ENCODE measurements around the gene KIF14.
"Not testable (repeated sequence)": the region's sequence is repeated elsewhere in the genome, so short reads cannot be mapped to it uniquely, and the experiment has no call there.

Gene KIF14

DNA sequence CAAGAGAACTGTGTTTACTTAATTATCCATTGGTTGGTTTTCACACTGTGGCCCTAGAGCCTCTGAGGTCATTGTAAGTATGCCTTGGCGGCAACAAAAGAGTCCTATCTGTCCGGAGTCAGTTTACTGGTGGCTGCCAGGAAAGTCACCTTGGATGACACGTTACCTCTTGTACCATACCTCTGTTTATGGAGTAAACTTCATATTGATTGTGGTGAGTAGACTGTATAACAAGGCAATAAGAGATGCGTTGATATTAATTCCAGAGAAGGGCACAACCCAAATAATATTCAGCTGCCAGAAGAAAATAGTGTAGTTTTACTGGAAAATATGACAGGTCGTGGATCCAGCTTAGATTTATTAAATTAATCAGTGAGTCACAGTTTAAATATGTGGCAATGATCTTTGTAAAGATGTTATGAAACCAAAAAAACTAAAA, 20.4 kb upstream of the KIF14 start:
- H3K27ac ChIP-seq: no peak overlapping the region
- no peak overlapping the region for H3K4me3 ChIP-seq
- TF ChIP-seq POLR2AphosphoS5 (IDR thresholded peaks at IDR 0.05; ENCODE audit: borderline replicate concordance, low read depth, low read length): no peak
- TF ChIP-seq EZH2 (IDR thresholded peaks at IDR 0.05): no peak
- TF ChIP-seq FOXP2 (optimal IDR thresholded peaks at IDR 0.05; ENCODE audit: control extremely low read depth, extremely low read length, insufficient read depth): no peak
- no peaks in the 10 kb centered on the region for H3K9me3 ChIP-seq (ENCODE audit: low read depth, low read length)
- no peaks in the 10 kb centered on the region for H3K36me3 ChIP-seq (ENCODE audit: insufficient read depth, low read length)
- H3K9ac ChIP-seq (ENCODE audit: insufficient read length): no peak overlapping the region
- DNase-seq (ENCODE audit: low read depth, low spot score): no peak

DNA sequence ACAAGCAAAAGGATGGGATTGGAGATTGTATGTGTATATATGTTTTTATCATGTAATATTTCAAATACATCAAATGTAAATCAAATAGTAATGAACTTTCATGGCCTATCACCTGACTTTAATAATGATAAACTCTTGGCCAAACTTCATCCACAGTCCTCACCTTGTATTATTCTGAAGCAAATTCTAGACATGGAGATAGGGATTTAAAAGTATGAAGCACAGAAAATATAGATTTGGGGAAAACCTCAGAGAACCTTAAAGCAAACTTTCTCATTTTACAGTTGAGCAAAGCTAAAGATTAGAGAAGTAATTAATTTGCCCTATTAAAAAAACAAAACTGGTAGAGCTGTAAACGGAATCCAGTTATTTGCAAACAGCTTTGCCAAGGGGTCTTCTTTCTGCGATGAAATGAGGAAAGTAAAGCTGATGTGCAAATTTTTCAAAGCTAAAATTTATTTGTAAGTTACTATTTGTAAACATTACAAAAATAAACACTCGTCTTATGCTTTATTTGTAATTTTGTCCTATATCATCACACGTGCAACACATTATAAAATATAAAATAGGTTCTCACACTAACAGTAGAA, 19.9 kb upstream of the KIF14 start:
- Histone ChIP-seq H3K27ac (no peak overlapping the region), H3K9ac (ENCODE audit: insufficient read length) (no peak overlapping the region), H3K36me3 (ENCODE audit: insufficient read depth, low read length) (no peaks in the 10 kb centered on the region), H3K9me3 (ENCODE audit: low read depth, low read length) (no peaks in the 10 kb centered on the region), H3K4me3 (no peak overlapping the region)
- no peak for DNase-seq (ENCODE audit: low read depth, low spot score)
- TF ChIP-seq EZH2 (IDR thresholded peaks at IDR 0.05): no peak
- TF ChIP-seq POLR2AphosphoS5 (IDR thresholded peaks at IDR 0.05; ENCODE audit: borderline replicate concordance, low read depth, low read length): no peak
- no peak for TF ChIP-seq FOXP2 (optimal IDR thresholded peaks at IDR 0.05; ENCODE audit: control extremely low read depth, extremely low read length, insufficient read depth)

DNA sequence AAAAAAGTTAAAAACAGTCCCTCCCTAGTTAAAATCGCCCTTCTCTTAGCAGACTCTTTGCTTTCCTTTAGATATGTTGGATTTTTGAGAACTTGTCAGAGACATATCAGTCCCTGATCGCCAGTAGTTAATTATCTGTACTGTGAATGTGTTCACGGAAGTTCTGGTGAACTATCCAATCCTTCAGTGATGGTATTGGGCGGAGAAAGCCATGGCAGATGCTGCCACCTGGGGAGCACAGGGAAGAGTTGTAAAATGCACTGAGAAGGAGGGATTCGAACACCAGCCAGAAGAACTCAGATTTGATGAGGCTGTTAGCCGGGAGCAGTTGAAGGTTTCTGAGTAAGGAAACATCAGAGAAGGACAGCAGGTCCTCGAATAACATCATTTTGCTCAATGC, 17.5 kb upstream of the KIF14 start:
- TF ChIP-seq POLR2AphosphoS5 (IDR thresholded peaks at IDR 0.05; ENCODE audit: borderline replicate concordance, low read depth, low read length): no peak
- no peak for TF ChIP-seq FOXP2 (optimal IDR thresholded peaks at IDR 0.05; ENCODE audit: control extremely low read depth, extremely low read length, insufficient read depth)
- no peak for TF ChIP-seq EZH2 (IDR thresholded peaks at IDR 0.05)
- H3K9me3 ChIP-seq (ENCODE audit: low read depth, low read length): no peaks in the 10 kb centered on the region
- DNase-seq (ENCODE audit: low read depth, low spot score): no peak
- H3K9ac ChIP-seq (ENCODE audit: insufficient read length): no peak overlapping the region
- H3K4me3 ChIP-seq: no peak overlapping the region
- H3K36me3 ChIP-seq (ENCODE audit: insufficient read depth, low read length): no peaks in the 10 kb centered on the region
- no peak overlapping the region; the same call in 1 of the 2 replicates for H3K27ac ChIP-seq

DNA sequence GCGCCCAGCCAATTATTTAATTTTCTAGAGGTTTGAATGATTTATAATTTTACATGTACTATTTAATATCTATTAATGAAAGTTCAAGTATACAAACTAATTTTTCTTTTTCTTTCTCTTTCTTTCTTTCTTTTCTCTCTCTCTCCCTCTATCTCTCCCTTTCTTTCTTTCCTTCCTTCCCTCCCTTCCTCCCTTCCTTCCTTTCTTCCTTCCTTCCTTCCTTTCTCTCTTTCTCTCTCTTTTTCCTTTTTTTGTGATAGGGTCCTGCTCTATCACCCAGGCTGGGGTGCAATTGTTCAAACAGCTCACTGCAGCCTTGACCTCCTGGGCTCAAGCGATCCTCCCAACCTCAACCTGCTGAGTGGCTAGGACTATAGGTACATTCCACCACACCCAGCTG, 16.1 kb upstream of the KIF14 start:
- H3K9ac ChIP-seq (ENCODE audit: insufficient read length): no peak overlapping the region
- H3K9me3 ChIP-seq (ENCODE audit: low read depth, low read length): no peaks in the 10 kb centered on the region
- no peaks in the 10 kb centered on the region for H3K36me3 ChIP-seq (ENCODE audit: insufficient read depth, low read length)
- H3K27ac ChIP-seq: no peak overlapping the region
- TF ChIP-seq EZH2 (IDR thresholded peaks at IDR 0.05) (no peak), FOXP2 (optimal IDR thresholded peaks at IDR 0.05; ENCODE audit: control extremely low read depth, extremely low read length, insufficient read depth) (no peak), POLR2AphosphoS5 (IDR thresholded peaks at IDR 0.05; ENCODE audit: borderline replicate concordance, low read depth, low read length) (no peak)
- H3K4me3 ChIP-seq: no peak overlapping the region
- no peak for DNase-seq (ENCODE audit: low read depth, low spot score)

DNA sequence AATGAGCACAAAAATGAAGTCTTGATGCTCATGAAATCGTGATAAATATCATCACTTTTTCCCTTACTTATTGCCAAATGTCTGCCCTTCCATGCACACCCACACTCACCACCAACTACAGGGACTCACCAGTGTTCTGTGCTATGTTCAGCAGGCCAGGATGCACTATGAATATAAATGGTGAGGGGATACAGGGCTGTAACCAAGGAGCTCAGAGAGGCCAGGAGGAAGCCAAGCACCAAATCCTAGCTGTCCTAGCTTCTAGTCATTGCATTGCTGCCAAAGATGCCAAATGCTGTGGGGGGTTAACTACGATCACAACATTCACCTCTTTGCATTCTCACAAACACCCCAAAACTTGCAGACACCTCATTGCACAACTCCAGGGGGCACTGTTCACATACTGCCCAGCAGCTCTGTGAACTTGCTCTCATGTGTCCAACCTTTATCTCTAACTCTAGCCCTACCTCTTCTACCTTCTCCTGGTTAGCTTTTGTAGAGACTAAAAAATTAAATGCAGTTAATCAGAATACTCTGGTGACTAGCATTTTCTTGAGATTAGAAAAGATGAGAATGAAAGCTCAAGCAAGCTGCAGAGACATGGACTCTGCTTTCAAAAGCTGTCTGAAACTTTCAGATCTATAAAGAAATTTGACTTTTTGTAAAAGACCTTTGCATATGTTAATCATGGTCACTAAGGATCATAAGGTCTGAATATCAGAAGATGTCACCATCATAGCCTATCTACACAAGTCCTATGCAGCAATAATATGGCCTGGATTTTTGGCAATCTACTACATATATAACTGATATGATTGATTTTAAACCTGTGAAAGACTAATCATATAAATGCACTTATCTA, 13.9 kb upstream of the KIF14 start:
- no peak for DNase-seq (ENCODE audit: low read depth, low spot score)
- TF ChIP-seq FOXP2 (optimal IDR thresholded peaks at IDR 0.05; ENCODE audit: control extremely low read depth, extremely low read length, insufficient read depth) (no peak), POLR2AphosphoS5 (IDR thresholded peaks at IDR 0.05; ENCODE audit: borderline replicate concordance, low read depth, low read length) (no peak), EZH2 (IDR thresholded peaks at IDR 0.05) (no peak)
- H3K9ac ChIP-seq (ENCODE audit: insufficient read length): no peak overlapping the region
- H3K4me3 ChIP-seq: no peak overlapping the region
- no peaks in the 10 kb centered on the region for H3K36me3 ChIP-seq (ENCODE audit: insufficient read depth, low read length)
- no peaks in the 10 kb centered on the region for H3K9me3 ChIP-seq (ENCODE audit: low read depth, low read length)
- H3K27ac ChIP-seq: no peak overlapping the region

DNA sequence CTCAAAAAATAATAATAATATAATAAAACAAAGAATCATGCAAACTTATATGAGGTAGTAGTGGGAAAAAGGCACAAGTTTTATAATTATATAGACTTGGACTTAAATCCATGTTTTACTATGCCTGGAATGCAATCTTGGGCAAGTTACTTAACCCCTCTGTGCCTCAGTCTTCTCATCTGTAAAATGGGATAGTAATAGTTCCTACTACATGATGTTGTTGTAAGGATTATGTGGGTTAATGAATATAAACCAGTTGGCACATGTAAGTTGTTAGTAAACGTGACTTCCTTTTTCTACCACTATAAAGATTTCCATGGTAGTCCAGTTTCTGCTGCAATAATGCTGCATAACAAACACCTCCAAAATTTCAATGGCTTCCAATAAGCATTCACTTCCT, 10.8 kb upstream of the KIF14 start:
- TF ChIP-seq EZH2 (IDR thresholded peaks at IDR 0.05): no peak
- no peak for TF ChIP-seq POLR2AphosphoS5 (IDR thresholded peaks at IDR 0.05; ENCODE audit: borderline replicate concordance, low read depth, low read length)
- no peak for TF ChIP-seq FOXP2 (optimal IDR thresholded peaks at IDR 0.05; ENCODE audit: control extremely low read depth, extremely low read length, insufficient read depth)
- H3K9ac ChIP-seq (ENCODE audit: insufficient read length): no peak overlapping the region
- DNase-seq (ENCODE audit: low read depth, low spot score): no peak

DNA sequence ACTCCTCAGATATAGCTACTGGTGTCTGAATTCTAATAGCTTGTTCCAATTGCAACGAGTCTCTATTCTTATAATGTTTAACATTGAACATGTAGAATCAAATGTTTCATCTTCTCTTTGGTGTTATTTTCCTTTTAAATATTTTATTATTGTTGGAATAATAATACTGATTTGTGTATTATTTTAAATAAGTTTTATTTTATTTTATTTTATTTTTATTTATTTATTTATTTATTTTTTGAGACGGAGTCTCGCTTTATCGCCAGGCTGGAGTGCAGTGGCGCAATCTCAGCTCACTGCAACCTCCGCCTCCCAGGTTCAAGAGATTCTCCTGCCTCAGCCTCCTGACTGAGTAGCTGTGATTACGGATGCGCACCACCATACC, 10.0 kb upstream of the KIF14 start:
- not testable (repeated sequence) for H3K9ac ChIP-seq (ENCODE audit: insufficient read length); H3K36me3 ChIP-seq (ENCODE audit: insufficient read depth, low read length); H3K4me3 ChIP-seq; H3K27ac ChIP-seq; DNase-seq (ENCODE audit: low read depth, low spot score); H3K9me3 ChIP-seq (ENCODE audit: low read depth, low read length)

More for the DNA sequence above, 10.8 kb upstream of the KIF14 start:
- no peaks in the 10 kb centered on the region for H3K9me3 ChIP-seq (ENCODE audit: low read depth, low read length)
- no peaks in the 10 kb centered on the region for H3K36me3 ChIP-seq (ENCODE audit: insufficient read depth, low read length)
- no peak overlapping the region for H3K27ac ChIP-seq
- no peak overlapping the region for H3K4me3 ChIP-seq

DNA sequence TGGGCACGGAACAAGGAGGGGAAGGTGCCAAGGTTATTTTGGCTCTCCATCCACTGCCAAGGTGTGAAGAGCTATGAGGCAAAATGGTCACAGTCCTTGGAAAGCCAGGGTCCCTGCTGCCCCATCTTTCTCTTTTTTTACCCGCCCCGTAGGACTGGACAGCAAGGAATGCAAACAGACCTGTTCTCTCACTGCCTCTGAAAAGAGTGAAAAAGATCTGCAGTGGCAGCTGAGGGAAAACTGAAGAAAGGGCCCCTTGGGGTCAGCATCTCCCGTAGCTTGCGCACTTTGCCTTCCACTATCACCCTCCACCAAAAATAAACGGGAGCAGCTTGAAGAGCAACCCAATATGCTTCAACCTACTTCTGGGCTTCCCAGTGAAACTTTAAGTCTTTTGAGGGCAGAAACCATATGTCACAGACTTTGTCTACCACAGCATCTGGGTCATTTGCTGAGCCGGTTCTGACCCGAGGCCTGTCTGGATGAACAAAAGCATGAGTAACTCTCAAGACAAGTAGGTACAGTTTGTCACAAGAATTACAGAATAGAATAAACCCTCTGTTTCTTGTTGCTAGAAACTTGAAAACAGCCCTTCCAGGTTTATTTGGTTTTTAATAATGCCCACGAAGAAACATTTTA, 9.4 kb upstream of the KIF14 start:
- Histone ChIP-seq H3K36me3 (ENCODE audit: insufficient read depth, low read length) (no peaks in the 10 kb centered on the region), H3K27ac (no peak overlapping the region), H3K9me3 (ENCODE audit: low read depth, low read length) (no peaks in the 10 kb centered on the region), H3K4me3 (no peak overlapping the region), H3K9ac (ENCODE audit: insufficient read length) (no peak overlapping the region)
- DNase-seq (ENCODE audit: low read depth, low spot score): no peak
- no peak for TF ChIP-seq FOXP2 (optimal IDR thresholded peaks at IDR 0.05; ENCODE audit: control extremely low read depth, extremely low read length, insufficient read depth)
- no peak for TF ChIP-seq EZH2 (IDR thresholded peaks at IDR 0.05)
- no peak for TF ChIP-seq POLR2AphosphoS5 (IDR thresholded peaks at IDR 0.05; ENCODE audit: borderline replicate concordance, low read depth, low read length)
